ENCODE measurements around the gene NEURL1. TPM values are rescaled to one million over a fixed set of nuclear protein-coding genes. Genes with fewer than 3 reads are reported as not detected.

NEURL1 gene
- total and polyA plus RNA-seq, 8 donors = 11.0 to 69.9 (median 18.6) TPM

GRCh38 chr10:103544657-103545310 is 51.3 kb downstream of the NEURL1 start:
- intact Hi-C loops (cut with DNase I) = no loop called here
- FAIRE-seq (no peak), DNase-seq (no peak), ATAC-seq (no peak)
- Histone ChIP-seq H3K9me3 (no peaks in the 10 kb centered on the region), H3K36me3 (no peaks in the 10 kb centered on the region), H3K27ac (peak overlapping the region; percentile 31 to 62 (median 42)), H3K4me3 (no peak overlapping the region), H3K4me1 (peaks cover 41 to 50% (median 48%) of the 10 kb centered on the region in 3 donors), H3K27me3 (no peaks in the 10 kb centered on the region)
- TF ChIP-seq, protein P1, sequence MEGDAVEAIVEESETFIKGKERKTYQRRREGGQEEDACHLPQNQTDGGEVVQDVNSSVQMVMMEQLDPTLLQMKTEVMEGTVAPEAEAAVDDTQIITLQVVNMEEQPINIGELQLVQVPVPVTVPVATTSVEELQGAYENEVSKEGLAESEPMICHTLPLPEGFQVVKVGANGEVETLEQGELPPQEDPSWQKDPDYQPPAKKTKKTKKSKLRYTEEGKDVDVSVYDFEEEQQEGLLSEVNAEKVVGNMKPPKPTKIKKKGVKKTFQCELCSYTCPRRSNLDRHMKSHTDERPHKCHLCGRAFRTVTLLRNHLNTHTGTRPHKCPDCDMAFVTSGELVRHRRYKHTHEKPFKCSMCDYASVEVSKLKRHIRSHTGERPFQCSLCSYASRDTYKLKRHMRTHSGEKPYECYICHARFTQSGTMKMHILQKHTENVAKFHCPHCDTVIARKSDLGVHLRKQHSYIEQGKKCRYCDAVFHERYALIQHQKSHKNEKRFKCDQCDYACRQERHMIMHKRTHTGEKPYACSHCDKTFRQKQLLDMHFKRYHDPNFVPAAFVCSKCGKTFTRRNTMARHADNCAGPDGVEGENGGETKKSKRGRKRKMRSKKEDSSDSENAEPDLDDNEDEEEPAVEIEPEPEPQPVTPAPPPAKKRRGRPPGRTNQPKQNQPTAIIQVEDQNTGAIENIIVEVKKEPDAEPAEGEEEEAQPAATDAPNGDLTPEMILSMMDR (IDR thresholded peaks at IDR 0.05) = no peak
- 91 to 92% methylated on average over 8 of the region's 8 CpGs for WGBS, 2 donors

DNA sequence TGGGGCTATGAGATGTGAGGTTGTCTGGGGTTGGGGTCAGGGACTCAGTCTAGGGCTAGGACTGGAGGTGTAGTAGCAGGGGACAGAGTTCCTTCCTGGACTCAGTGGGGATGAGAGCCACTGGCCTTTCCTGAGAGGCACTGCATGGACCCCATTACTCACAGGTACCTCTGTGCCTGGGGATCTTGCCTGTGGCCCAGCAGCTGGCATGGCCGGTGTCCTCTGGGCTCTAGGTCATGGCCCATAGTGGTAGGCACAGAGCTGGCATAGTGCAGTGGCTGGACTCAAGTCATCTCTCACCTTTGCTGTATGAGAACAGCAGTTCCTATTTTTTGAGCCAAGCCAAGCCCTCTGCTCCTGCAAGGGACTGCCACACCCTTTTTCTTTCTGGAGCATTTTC is 51.9 kb downstream of the NEURL1 start:
- FAIRE-seq (no peak), ATAC-seq (peak; percentile 3 to 36 (median 26)), DNase-seq (no peak)
- Histone ChIP-seq H3K27me3 (no peaks in the 10 kb centered on the region), H3K4me3 (no peak overlapping the region), H3K4me1 (peaks cover 42 to 50% (median 48%) of the 10 kb centered on the region in 3 donors), H3K27ac (peak overlapping the region; percentile 31 to 62 (median 42)), H3K9me3 (no peaks in the 10 kb centered on the region), H3K36me3 (no peaks in the 10 kb centered on the region)
- 25 to 31% methylated on average over 1 of the region's 1 CpG for WGBS, 2 donors
- intact Hi-C loops (cut with DNase I) = no loop called here
- TF ChIP-seq, protein P1 (IDR thresholded peaks at IDR 0.05) = no peak

DNA sequence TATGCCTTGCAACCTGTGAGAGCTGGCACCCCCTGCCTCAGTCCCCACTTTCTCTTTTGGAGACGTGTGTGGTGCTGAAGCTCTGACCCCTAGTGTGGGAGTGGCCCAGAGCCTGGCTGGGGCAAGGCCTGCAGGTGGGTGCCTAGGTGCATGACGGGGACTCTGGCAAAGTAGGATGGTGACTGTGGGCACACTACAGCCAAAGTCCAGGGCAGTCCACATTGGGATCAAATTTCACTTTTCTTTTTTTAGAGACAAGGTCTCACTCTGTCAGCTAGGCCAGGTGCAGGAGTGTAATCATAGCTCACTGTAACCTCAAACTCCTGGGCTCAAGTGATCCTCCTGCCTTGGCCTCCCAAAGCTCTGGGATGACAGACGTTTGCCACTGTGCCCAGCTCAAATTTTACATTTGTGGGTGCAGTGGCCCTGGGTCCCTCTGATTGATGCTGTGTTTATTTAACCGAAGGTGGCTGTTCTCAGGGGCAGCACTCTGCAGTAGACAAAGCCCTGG is 52.3 kb downstream of the NEURL1 start:
- peak; percentile 60 to 72 (median 68) for ATAC-seq
- H3K9me3 ChIP-seq = no peaks in the 10 kb centered on the region
- DNase-seq = peak in 4 of 6 donors; percentile 66 to 81 (median 73)
- peaks cover 42 to 50% (median 48%) of the 10 kb centered on the region in 3 donors for H3K4me1 ChIP-seq
- TF ChIP-seq, protein P1 (IDR thresholded peaks at IDR 0.05) = no peak
- H3K27me3 ChIP-seq = no peaks in the 10 kb centered on the region
- H3K36me3 ChIP-seq = no peaks in the 10 kb centered on the region
- WGBS, 2 donors = 32 to 38% methylated on average over 4 of the region's 4 CpGs
- H3K27ac ChIP-seq = peak overlapping the region; percentile 31 to 62 (median 42)
- intact Hi-C loops (cut with DNase I) = no loop called here
- FAIRE-seq = no peak
- no peak overlapping the region for H3K4me3 ChIP-seq

DNA sequence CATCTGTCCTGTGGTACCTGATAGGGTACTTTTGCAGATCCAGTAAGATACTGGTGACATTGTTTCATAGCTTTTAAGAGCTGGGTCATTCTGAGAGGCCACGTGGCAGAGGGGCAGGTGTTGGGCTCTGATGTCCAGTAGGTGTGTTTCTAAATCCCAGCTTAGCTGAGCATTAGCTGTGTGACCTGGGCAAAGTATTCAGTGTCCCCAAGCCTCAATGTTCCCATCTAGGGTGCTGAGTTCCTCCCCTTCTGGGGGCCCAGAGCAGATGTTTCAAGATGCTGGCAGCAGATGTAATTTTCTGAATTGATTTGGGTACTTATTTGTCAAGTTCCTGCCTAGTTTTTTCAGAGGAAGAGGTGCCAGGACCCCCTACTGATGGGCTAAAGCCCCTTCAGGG is 52.9 kb downstream of the NEURL1 start:
- no peak overlapping the region for H3K27ac ChIP-seq
- no peaks in the 10 kb centered on the region for H3K36me3 ChIP-seq
- intact Hi-C loops (cut with DNase I) = no loop called here
- no peak for ATAC-seq
- no peaks in the 10 kb centered on the region for H3K27me3 ChIP-seq
- H3K4me1 ChIP-seq = peaks cover 42 to 50% (median 48%) of the 10 kb centered on the region in 3 donors
- H3K9me3 ChIP-seq = no peaks in the 10 kb centered on the region
- TF ChIP-seq, protein P1 (IDR thresholded peaks at IDR 0.05) = no peak
- H3K4me3 ChIP-seq = no peak overlapping the region
- DNase-seq = peak in 1 of 6 donors; percentile 8
- WGBS, 2 donors = 39 to 62% methylated on average over 1 of the region's 1 CpG
- FAIRE-seq = no peak

GRCh38 chr10:103547391-103547946 is 54.0 kb downstream of the NEURL1 start:
- peak overlapping the region in 2 of 4 donors; percentile 7 to 28 for H3K27ac ChIP-seq
- H3K9me3 ChIP-seq = no peaks in the 10 kb centered on the region
- peaks cover 42 to 50% (median 48%) of the 10 kb centered on the region in 3 donors for H3K4me1 ChIP-seq
- FAIRE-seq (no peak), DNase-seq (peak in 1 of 6 donors; percentile 52), ATAC-seq (no peak)
- H3K36me3 ChIP-seq = no peaks in the 10 kb centered on the region
- H3K27me3 ChIP-seq = no peaks in the 10 kb centered on the region
- 79 to 80% methylated on average over 10 of the region's 10 CpGs for WGBS, 2 donors
- intact Hi-C loops (cut with DNase I) = no loop called here
- H3K4me3 ChIP-seq = no peak overlapping the region
- TF ChIP-seq, protein P1 (IDR thresholded peaks at IDR 0.05) = no peak

Data from pancreas (tissue), 10 donors.